Measurements from ENCODE around the gene EPS8.

EPS8 gene

GRCh38 chr12:15726027-15726877, 62.9 kb downstream of the EPS8 start:
- TF ChIP-seq CTCF (conservative IDR thresholded peaks at IDR 0.05), result no peak
- H3K27ac ChIP-seq, result no peak overlapping the region

GRCh38 chr12:15722951-15723350, 66.2 kb downstream of the EPS8 start:
- no peak overlapping the region for H3K27ac ChIP-seq
- no peak for TF ChIP-seq CTCF (conservative IDR thresholded peaks at IDR 0.05)

GRCh38 chr12:15721316-15722115, 67.7 kb downstream of the EPS8 start:
- no peak for TF ChIP-seq CTCF (conservative IDR thresholded peaks at IDR 0.05)
- no peak overlapping the region for H3K27ac ChIP-seq

GRCh38 chr12:15720295-15720694, 68.9 kb downstream of the EPS8 start:
- no peak overlapping the region for H3K27ac ChIP-seq
- TF ChIP-seq CTCF (conservative IDR thresholded peaks at IDR 0.05), result no peak

GRCh38 chr12:15719230-15719629, 70.0 kb downstream of the EPS8 start:
- peak overlapping the region; percentile 17 for H3K27ac ChIP-seq
- TF ChIP-seq CTCF (conservative IDR thresholded peaks at IDR 0.05), result no peak

GRCh38 chr12:15717940-15718567, 71.1 kb downstream of the EPS8 start:
- H3K27ac ChIP-seq, result no peak overlapping the region
- TF ChIP-seq CTCF (conservative IDR thresholded peaks at IDR 0.05), result no peak

GRCh38 chr12:15716581-15716980, 72.6 kb downstream of the EPS8 start:
- no peak overlapping the region for H3K27ac ChIP-seq
- no peak for TF ChIP-seq CTCF (conservative IDR thresholded peaks at IDR 0.05)
